GM21717 (cell line): ENCODE measurements around the gene BRCA2.
A peak's percentile ranks its signal among the peaks of the same experiment; 100 is the strongest.

Source experiments
- ATAC-seq: cut with Tn5 transposase; IDR thresholded peaks from one replicate; pipeline ENCODE4 v1.9.1; 2021; ENCODE audit warnings: mild to moderate bottlenecking, moderate library complexity; ENCODE audit not compliant: unreplicated experiment

The BRCA2 gene, protein sequence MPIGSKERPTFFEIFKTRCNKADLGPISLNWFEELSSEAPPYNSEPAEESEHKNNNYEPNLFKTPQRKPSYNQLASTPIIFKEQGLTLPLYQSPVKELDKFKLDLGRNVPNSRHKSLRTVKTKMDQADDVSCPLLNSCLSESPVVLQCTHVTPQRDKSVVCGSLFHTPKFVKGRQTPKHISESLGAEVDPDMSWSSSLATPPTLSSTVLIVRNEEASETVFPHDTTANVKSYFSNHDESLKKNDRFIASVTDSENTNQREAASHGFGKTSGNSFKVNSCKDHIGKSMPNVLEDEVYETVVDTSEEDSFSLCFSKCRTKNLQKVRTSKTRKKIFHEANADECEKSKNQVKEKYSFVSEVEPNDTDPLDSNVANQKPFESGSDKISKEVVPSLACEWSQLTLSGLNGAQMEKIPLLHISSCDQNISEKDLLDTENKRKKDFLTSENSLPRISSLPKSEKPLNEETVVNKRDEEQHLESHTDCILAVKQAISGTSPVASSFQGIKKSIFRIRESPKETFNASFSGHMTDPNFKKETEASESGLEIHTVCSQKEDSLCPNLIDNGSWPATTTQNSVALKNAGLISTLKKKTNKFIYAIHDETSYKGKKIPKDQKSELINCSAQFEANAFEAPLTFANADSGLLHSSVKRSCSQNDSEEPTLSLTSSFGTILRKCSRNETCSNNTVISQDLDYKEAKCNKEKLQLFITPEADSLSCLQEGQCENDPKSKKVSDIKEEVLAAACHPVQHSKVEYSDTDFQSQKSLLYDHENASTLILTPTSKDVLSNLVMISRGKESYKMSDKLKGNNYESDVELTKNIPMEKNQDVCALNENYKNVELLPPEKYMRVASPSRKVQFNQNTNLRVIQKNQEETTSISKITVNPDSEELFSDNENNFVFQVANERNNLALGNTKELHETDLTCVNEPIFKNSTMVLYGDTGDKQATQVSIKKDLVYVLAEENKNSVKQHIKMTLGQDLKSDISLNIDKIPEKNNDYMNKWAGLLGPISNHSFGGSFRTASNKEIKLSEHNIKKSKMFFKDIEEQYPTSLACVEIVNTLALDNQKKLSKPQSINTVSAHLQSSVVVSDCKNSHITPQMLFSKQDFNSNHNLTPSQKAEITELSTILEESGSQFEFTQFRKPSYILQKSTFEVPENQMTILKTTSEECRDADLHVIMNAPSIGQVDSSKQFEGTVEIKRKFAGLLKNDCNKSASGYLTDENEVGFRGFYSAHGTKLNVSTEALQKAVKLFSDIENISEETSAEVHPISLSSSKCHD (N-terminal part only)

DNA sequence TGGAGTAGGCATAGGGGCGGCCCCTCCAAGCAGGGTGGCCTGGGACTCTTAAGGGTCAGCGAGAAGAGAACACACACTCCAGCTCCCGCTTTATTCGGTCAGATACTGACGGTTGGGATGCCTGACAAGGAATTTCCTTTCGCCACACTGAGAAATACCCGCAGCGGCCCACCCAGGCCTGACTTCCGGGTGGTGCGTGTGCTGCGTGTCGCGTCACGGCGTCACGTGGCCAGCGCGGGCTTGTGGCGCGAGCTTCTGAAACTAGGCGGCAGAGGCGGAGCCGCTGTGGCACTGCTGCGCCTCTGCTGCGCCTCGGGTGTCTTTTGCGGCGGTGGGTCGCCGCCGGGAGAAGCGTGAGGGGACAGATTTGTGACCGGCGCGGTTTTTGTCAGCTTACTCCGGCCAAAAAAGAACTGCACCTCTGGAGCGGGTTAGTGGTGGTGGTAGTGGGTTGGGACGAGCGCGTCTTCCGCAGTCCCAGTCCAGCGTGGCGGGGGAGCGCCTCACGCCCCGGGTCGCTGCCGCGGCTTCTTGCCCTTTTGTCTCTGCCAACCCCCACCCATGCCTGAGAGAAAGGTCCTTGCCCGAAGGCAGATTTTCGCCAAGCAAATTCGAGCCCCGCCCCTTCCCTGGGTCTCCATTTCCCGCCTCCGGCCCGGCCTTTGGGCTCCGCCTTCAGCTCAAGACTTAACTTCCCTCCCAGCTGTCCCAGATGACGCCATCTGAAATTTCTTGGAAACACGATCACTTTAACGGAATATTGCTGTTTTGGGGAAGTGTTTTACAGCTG, at the start of gene BRCA2, which contains the start of gene ZAR1L:
Gene BRCA2, plus strand, starts transcription at position 271 of the 790 bp plus-strand sequence. CDS start 953 bp downstream, outside the sequence.
Gene ZAR1L, minus strand, starts transcription at position 126 of the 790 bp plus-strand sequence. CDS start 3,438 bp downstream, outside the sequence.
- peak; percentile 90 for ATAC-seq

DNA sequence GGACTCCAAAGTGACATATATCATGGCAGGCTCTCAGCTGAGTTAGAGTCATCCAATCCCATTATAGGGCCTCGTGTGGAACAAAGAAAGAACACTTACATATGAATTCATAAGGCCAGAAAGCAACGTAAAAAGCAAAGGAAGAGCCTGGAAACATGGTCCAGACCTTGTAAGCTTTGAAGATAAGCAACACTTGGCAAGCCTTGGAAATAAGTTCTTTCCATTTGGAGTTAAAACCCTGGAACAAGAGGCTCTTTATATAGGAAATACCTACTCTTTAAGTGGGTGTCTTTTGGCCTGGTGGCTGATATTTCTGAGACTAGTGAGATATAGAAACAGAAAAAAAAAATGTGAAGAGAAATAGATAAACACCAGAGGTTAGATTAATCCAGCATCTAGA, 49.6 kb upstream of the BRCA2 start:
- no peak for ATAC-seq

DNA sequence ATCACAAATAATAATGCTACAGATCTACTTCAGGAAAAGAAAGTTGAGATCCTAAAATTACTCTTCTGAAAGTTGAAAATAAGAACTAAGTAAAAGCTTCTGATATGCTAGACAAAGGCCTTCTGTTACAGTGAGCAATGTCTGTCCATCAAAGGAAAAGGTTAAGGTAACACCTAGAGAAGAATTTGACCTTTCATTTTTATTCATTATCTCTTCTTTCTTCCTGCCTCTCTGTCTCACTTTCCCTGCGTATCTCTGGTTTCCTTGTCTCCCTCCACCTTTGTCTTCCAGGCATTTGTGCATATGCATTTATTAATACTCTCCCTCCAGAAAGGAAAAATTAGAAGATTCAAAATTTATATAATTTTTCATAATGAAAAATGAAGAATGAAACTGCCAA, 49.2 kb upstream of the BRCA2 start:
- ATAC-seq, result no peak

DNA sequence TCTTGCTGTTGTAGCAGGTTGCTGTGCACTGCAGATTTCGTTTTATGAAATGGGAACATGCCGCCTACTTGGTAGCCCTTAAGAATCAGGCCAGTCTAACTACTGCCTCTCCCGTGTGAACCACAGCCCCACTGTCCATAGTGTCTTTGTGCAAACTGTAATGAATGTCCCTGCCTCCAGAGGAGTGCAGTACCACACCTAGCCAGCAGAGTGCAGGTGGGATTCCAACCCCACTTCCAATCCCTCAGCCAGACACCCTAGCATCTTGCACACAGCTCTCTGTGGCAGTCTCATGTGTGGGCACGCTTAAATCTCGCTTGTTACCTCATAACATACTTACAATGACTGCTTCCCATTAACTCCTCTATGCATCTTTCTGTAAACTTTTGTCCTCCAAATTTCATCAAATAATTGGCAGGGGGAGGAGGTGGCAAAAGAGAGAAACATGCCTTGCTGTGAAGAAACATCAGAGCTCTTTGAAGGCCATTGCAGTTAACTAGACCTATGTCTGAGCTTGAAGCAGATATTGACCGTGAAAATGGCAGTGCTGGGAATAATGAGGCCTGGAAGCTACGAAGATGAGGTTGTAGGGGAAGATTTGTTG, 47.4 kb upstream of the BRCA2 start:
- peak; percentile 75 for ATAC-seq

DNA sequence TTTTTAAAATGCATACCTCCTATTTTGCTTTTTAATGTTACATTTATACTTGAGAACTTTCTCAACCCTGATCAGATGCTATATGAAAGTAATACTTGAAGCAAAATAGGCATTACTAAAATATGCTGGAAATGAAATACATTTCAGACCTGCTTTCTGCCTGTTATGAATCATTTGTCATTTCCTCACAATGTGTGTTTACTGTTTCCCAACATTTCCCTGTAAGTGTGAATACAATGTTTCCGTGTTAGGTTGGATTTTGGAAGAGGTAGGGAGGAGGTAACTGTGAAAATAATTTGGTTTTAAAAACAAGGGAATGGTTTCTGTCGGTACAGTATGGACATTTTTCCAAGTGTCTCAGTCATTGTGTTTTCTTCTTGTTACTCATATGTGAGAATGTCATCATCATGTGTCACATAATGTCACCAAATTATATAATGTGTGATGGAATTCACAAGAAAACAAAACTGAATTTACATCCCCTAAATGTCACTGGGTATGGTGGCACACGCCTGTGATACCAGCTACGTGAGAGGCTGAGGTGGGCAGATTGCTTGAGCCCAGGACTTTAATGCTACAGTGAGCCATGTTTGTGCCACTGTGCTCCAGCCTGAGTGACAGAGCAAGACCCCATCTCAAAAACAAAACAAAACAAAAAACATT, 43.2 kb upstream of the BRCA2 start:
- no peak for ATAC-seq

DNA sequence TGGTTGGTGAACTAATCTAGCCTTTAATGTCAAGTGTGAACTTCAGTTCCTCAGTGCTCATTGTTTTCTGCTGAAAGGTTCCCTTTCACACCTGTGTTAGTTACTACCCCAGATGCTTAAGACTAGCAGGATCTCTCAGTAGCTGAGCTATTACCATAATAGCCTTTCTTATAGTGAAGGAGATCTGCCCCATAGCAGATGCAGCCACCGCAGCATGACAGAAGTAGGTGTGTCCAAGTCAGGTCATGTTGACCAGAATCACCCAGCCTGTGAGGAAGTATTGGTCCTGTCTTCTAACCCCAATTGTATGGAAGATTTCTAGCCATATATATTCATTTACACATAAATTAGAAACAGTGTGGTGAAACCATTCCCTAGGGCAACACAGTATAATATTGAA, 37.5 kb upstream of the BRCA2 start:
- no peak for ATAC-seq

DNA sequence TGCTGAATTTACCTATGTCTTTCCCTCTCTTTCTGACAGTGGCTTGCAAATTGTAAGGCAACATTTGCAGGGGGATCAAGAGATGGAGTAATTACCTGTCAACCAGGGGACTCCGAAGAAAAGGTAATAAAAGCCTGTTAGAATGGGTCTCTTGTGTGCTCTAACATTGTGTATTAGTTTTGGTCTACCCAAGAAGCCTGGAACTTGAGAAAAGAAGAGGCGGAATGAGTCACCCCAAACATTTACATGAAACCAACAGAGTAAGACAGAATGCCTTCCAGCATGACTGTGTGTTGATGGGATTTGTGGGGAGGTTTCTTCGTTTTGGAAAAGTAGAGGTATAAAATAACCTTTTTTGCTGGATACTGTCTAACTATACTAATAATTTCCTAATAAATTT, 36.9 kb upstream of the BRCA2 start:
- ATAC-seq, result no peak

DNA sequence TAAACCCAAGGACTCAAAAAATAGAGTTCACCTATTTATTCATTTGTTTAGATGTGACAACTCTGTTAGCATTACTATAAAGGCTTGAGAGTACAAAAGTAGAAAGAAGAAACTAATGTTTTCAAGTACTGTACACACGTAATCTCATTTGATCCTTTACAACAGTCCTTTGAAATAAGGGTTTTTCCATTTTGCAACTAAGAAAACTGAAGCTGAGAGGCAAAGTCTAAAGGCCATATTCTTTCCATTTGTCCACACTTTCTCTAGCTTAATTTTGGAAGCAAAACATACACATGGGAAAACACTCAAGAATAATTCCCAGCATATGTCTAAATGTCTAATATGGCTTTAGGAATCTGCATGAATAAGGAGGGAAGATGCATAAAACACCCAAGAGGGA, 34.2 kb upstream of the BRCA2 start:
- no peak for ATAC-seq

DNA sequence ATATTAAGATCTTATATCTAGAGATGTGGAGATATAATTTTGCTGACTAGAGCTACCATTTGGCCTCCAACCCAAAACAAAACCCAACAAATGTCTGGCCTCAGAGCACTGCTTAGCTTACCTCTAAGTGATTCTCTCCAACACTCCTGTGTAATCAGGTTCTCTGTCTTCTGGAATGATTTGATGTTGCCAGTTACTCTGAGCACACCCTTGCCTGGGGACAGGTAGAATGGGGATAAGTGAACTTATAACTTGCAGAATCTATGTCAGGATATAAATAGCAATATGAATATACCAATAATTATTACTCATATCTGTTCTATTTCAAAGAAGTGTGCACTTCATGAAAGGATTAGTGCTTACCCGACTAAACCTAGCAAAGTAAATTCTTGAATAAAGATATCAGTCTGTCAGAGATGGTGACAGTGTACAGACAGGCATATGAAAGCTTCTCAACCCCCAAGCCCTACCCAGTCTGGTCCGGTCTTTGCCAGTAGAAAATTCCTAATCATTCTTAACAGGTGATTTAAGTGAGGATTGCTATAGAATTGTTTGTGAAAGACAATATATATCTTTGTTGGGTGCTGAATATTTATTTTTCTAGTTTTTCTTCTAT, 33.1 kb upstream of the BRCA2 start:
- ATAC-seq, result no peak

DNA sequence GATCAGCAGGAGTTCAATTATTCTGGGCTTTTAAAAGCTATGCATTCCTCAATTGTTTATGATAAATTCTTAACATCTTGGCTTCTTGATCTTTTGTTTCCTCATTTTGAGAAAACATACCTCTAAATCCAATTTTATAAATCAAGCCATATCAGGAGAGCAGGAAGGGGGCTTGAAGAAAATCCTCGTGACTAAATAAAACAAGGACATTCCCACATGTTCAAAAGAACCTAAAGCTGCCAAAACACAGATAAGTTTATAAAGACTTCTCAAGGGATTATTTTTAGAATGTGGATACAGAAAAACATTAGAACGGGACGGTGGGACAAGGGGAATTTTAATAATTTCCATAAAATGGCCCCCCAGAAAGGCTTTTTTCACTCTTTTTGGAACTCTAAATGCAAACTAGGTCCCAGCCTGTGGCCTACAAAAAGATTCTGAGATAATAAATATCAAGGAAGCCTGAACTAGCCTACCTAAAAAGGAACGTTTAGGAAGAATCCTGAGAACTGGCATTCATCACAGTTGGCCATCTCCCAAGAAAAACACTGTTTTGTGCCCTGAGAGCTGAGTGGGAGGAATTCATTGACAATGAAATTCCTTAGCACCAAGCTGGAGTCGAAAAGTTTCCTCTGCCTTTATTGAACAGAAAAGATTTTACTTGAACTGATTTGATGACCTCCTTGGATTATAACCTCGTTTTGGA, 30.2 kb upstream of the BRCA2 start:
- no peak for ATAC-seq

DNA sequence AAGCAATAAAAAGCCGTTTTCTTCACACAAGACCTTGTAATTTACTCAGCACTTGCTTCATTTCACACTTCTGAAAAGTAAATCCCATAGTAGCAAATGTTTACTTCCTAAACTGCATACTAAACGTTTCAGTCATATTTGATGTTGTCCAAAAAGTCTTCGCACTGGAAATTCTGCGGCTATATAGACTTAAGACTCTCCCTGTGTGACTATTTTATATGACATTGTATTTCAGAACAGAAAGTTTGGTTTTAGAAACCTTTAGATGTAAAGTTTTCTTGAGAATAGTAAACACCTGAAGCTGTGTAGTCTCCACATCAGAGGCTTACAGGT, 29.7 kb upstream of the BRCA2 start:
- no peak for ATAC-seq

DNA sequence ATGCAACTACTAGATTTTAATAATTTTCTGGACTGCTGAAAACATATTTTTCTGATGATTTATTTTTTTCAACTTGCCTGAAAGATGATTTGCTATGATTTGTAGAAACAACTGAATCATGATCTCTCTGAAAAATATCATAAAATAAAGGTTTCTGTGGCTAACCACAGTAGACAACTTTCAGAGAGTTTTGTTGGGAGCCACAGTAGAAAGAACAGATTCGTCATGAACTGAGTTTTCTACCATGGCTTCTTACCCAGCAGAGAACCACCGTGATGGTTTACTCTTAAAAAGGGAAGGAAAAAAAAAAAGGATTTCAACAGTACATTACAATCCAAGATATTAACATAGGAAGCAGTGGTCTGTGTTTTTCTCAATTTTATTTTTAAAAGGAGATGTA, 18.1 kb upstream of the BRCA2 start:
- no peak for ATAC-seq

DNA sequence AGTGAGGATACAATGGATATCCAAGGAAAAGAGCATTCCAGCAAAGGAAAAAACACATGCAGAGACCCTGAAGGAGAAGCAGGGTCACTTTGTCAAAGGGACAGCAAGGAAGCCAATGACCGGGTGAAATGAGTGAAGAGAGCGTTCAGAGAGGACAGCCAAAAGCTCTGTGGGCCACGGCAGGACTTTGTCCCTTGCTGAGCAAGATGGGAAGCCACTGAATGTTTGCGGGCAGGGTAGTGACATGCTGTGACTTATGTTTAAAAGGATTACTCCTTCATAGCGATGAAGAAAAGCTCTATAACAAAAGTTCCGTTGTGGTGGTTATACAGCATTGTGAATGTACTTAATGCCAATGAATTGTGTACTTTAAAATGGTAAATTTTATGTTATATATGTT, 16.6 kb upstream of the BRCA2 start:
- ATAC-seq, result no peak

DNA sequence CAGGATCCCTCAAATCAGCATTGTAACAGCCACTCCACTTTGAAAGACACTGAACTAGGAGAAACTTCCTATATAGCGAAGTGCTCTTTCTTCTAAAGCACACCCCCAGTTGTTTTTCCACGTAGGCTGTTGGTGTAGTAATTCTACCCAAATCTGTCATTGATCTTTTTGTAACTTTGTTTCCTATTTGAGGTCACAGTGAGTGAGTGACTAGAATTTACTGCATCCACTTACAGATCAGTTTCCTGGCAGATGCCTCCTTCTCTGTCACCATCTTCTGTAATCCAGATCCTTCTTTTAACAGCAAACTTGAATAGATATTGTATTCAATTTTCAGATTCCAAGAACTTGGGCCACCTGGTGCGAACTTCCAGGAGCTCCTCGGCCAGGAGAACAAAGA, 15.4 kb upstream of the BRCA2 start:
- ATAC-seq, result no peak

DNA sequence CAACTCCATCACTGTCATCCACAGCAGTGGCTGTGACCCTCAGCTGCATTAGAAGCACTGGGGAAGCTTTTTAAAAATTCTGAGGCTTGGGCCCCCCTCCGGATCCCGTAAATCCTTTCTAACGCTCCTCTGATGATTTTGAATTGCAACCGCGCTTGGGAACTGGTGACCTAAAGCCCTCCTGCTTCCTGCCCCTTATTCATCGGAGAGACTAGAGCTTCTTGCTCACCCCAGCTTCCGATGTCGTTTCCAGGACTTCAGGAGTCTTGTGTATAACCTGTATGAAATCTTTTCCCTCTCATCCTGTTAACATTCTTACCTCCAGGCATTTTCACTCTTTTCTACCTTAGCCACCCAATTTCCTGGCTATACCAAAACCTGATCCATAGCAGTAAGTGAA, 14.9 kb upstream of the BRCA2 start:
- no peak for ATAC-seq

DNA sequence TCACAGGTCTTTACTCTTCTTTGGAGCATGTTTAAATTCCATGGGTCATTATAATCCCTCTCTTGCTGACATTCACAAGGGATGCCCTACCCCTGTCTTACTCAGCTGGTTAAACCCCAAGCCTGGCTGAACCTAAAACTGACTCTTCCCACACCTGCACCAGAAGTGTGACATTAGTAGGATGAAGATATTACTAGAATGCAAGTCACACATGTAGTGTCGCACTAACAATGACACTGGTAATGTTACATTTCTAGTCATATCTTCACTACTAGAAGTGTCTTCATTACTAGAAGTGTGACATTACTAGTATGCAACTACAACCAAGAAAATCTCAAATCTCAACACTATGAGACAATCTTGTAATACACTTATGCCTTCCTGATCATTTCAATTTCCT, 14.4 kb upstream of the BRCA2 start:
- ATAC-seq, result no peak

DNA sequence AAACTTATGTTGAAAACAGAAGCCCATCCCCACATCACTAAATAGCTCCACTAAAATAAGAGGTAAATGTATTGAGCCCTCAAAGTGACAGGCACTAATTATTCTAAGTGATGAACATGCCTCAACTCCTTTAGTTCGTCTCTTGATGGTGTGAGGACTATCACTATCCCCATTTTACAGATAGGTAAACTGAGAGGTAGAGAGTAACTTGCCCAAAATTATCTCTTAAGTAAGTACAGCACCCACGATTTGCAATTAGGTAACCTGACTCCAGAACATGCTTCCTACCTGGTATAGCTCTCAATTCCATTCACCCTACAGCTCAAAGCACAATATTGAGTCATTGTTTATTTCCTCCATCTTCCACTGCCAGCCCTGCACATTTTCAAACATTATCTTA, 12.8 kb upstream of the BRCA2 start:
- ATAC-seq, result no peak

DNA sequence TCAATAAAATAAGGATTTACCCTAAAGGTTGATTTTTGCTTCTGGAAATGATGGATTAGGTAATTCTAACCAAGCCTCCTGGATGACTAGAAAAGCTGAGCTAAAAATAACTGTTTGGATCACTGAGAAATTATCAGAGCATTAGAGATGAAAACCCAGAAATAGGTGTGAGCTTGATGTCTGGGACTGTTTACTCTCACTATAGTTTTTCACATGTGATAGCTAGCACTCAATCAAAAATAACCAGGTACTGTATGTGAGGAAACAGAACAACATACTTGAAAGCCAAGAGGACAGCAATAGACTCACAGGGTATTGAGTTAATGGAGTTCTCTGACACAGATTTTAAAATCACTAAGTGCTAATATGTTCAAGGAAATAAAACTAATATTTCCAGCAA, 9.7 kb upstream of the BRCA2 start:
- ATAC-seq, result no peak
